GM12878 (cell line): Measurements from ENCODE around the gene SURF4. TPM values are rescaled to one million over a fixed set of nuclear protein-coding genes. Genes with fewer than 3 reads are reported as not detected.

ENCODE experiments used
- BACH1 ChIP-seq: fragments of 450-650 bp; IDR thresholded peaks from 2 replicates; pipeline ENCODE4 v1.6.1; 2017; ENCODE audit warnings: mild to moderate bottlenecking, borderline replicate concordance
- BMI1 ChIP-seq: fragments of 450-650 bp; IDR thresholded peaks from 2 replicates; pipeline ENCODE4 v1.6.1; 2016; ENCODE audit warnings: mild to moderate bottlenecking, moderate library complexity, borderline replicate concordance
- CBFB ChIP-seq: IDR thresholded peaks from 2 replicates; pipeline ENCODE4 v1.6.1; 2016; ENCODE audit warnings: antibody characterized with exemption, low read depth
- CHD4 ChIP-seq: fragments of 200-600 bp; sonication (generic); IDR thresholded peaks from 2 replicates; pipeline ENCODE4 v1.6.1; 2016; ENCODE audit warnings: mild to moderate bottlenecking
- CREM ChIP-seq: IDR thresholded peaks from 2 replicates; pipeline ENCODE4 v1.6.1; 2014; ENCODE audit warnings: antibody characterized with exemption, low read depth
- DPF2 ChIP-seq: fragments of 450-650 bp; IDR thresholded peaks from 2 replicates; pipeline ENCODE4 v1.6.1; 2017; ENCODE audit warnings: mild to moderate bottlenecking
- ESRRA ChIP-seq: IDR thresholded peaks from 2 replicates; pipeline ENCODE4 v1.6.1; 2012; ENCODE audit warnings: mild to moderate bottlenecking, low read length, improper control_type of control experiment
- HDAC6 ChIP-seq: fragments of 200-600 bp; sonication (generic); IDR thresholded peaks from one replicate; pipeline ENCODE4 v1.8.0; 2017; ENCODE audit warnings: antibody characterized with exemption; ENCODE audit not compliant: unreplicated experiment
- IKZF2 ChIP-seq, 2 experiments: fragments of 450-650 bp; IDR thresholded peaks; 2 replicates each; pipeline ENCODE4 v1.6.1; 2017; ENCODE audit warnings: mild to moderate bottlenecking in 2 of 2, moderate library complexity in 2 of 2
- JUND ChIP-seq: IDR thresholded peaks from 2 replicates; pipeline ENCODE4 v1.6.1; 2012; ENCODE audit warnings: low read depth, mild to moderate bottlenecking, low read length, improper control_type of control experiment, moderate library complexity
- KDM1A ChIP-seq: fragments of 200-600 bp; sonication (generic); IDR thresholded peaks from 2 replicates; pipeline ENCODE4 v1.6.1; 2016; ENCODE audit warnings: borderline replicate concordance
- KLF5 ChIP-seq: fragments of 450-650 bp; IDR thresholded peaks from 2 replicates; pipeline ENCODE4 v1.6.1; 2014; ENCODE audit warnings: mild to moderate bottlenecking; ENCODE audit not compliant: partially characterized antibody
- MTA3 ChIP-seq: IDR thresholded peaks from 2 replicates; pipeline ENCODE4 v1.6.1; 2012; ENCODE audit warnings: low read length, inconsistent platforms, borderline replicate concordance
- NFXL1 ChIP-seq: fragments of 450-650 bp; IDR thresholded peaks from 2 replicates; pipeline ENCODE4 v1.6.1; 2017; ENCODE audit warnings: antibody characterized with exemption, mild to moderate bottlenecking, borderline replicate concordance
- NFYB ChIP-seq: IDR thresholded peaks from 2 replicates; pipeline ENCODE4 v1.6.1; 2011; ENCODE audit warnings: low read depth, mild to moderate bottlenecking, low read length, improper control_type of control experiment, moderate library complexity; ENCODE audit not compliant: insufficient read depth
- POLR2A ChIP-seq: IDR thresholded peaks from 2 replicates; pipeline ENCODE4 v1.6.1; 2011; ENCODE audit warnings: low read depth, mild to moderate bottlenecking, low read length
- RB1 ChIP-seq: fragments of 450-650 bp; formaldehyde crosslinking; IDR thresholded peaks from 2 replicates; pipeline ENCODE4 v1.6.1; 2017; ENCODE audit warnings: mild to moderate bottlenecking, borderline replicate concordance
- RCOR1 ChIP-seq: conservative IDR thresholded peaks from 2 replicates; pipeline ENCODE4 v1.6.1; 2012; ENCODE audit warnings: low read depth, low read length, improper control_type of control experiment
- SIX5 ChIP-seq: IDR thresholded peaks from 2 replicates; pipeline ENCODE4 v1.6.1; 2011; ENCODE audit warnings: mild to moderate bottlenecking, low read depth, low read length, moderate library complexity; ENCODE audit not compliant: severe bottlenecking
- SMAD5 ChIP-seq: IDR thresholded peaks from 2 replicates; pipeline ENCODE4 v1.6.1; 2016; ENCODE audit warnings: antibody characterized with exemption, low read depth
- SREBF1 ChIP-seq: IDR thresholded peaks from 2 replicates; pipeline ENCODE4 v1.6.1; 2012; ENCODE audit warnings: mild to moderate bottlenecking, low read length
- SREBF2 ChIP-seq: IDR thresholded peaks from 2 replicates; pipeline ENCODE4 v1.6.1; 2012; ENCODE audit warnings: mild to moderate bottlenecking, low read length
- STAT3 ChIP-seq: IDR thresholded peaks from 2 replicates; pipeline ENCODE4 v1.6.1; 2011; ENCODE audit warnings: low read depth, low read length, improper control_type of control experiment
- TCF7 ChIP-seq: IDR thresholded peaks from 2 replicates; pipeline ENCODE4 v1.6.1; 2014; ENCODE audit warnings: antibody characterized with exemption, borderline replicate concordance
- USF1 ChIP-seq: IDR thresholded peaks from 2 replicates; pipeline ENCODE4 v1.6.1; 2011; ENCODE audit warnings: borderline replicate concordance, low read depth, mild to moderate bottlenecking, moderate library complexity, mixed read lengths, low read length; ENCODE audit not compliant: insufficient read depth; ENCODE audit errors: extremely low read length
- USF2 ChIP-seq: IDR thresholded peaks from 2 replicates; pipeline ENCODE4 v1.6.1; 2011; ENCODE audit warnings: low read depth, low read length, improper control_type of control experiment, borderline replicate concordance
- ZBED1 ChIP-seq: IDR thresholded peaks from 2 replicates; pipeline ENCODE4 v1.6.1; 2016; ENCODE audit warnings: borderline replicate concordance
- ZZZ3 ChIP-seq: IDR thresholded peaks from 2 replicates; pipeline ENCODE4 v1.6.1; 2011; ENCODE audit warnings: low read depth; ENCODE audit not compliant: control insufficient read depth, insufficient read length
- polyA plus RNA-seq, 11 experiments: library from polyadenylated mRNA; depleted of rRNA in 4 of 11; unstranded in 6 of 11; stranded (reverse) in 5 of 11; fragments of >200 nt; fragmentation: Nextera tagmentation in 4 of 11; fragmentation: Illumina TruSeq in 1 of 11; extraction: Ambion mirVana in 4 of 11; extraction: Trizol in 1 of 11; gene quantifications; 1 replicate in 1 of 11; 2 replicates in 10 of 11; pipeline versions ENCODE4 v1.2.1 to v1.2.3, GENCODE V29; 2011 to 2016; ENCODE audit warnings: inconsistent platforms in 2 of 11, missing spikeins in 2 of 11, low read depth in 1 of 11
- total RNA-seq, 4 experiments: library from RNA; depleted of rRNA in 3 of 4; stranded (reverse); fragments of >200 nt in 3 of 4; fragmentation: Illumina TruSeq in 1 of 4; extraction: Trizol in 1 of 4; gene quantifications; 2 replicates each; pipeline versions ENCODE4 v1.2.1 to v1.2.3, GENCODE V29; 2013 to 2021
- TF ChIP-seq, protein P1 (sequence below): IDR thresholded peaks from 2 replicates; pipeline ENCODE4 v1.6.1; 2011; ENCODE audit warnings: mild to moderate bottlenecking, low read depth, low read length, moderate library complexity; ENCODE audit not compliant: insufficient replicate concordance

SURF4 gene
- total and polyA plus RNA-seq, 10 of the 15 experiments (the other 5 are each of a cell fraction or from before 2014, with no cell fraction given) = 6.4 to 134 (median 78.7) TPM

- TF ChIP-seq, protein P1, sequence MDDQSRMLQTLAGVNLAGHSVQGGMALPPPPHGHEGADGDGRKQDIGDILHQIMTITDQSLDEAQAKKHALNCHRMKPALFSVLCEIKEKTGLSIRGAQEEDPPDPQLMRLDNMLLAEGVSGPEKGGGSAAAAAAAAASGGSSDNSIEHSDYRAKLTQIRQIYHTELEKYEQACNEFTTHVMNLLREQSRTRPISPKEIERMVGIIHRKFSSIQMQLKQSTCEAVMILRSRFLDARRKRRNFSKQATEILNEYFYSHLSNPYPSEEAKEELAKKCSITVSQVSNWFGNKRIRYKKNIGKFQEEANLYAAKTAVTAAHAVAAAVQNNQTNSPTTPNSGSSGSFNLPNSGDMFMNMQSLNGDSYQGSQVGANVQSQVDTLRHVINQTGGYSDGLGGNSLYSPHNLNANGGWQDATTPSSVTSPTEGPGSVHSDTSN = no peak
- TF ChIP-seq ZZZ3 (no peak), SREBF1 (no peak), NFXL1 (no peak), DPF2 (no peak; the same call in 1 of the 2 replicates), CHD4 (no peak), RCOR1 (no peak), ESRRA (no peak), TCF7 (no peak), MTA3 (no peak), ZBED1 (no peak), CBFB (no peak), RB1 (no peak), CREM (peak; percentile 73; the same call in 1 of the 2 replicates), POLR2A (peak; percentile 57; the same call in 1 of the 2 replicates), BMI1 (no peak), BACH1 (no peak), NFYB (no peak), KLF5 (peak; percentile 26), SREBF2 (no peak), STAT3 (no peak), HDAC6 (no peak), IKZF2 (IDR thresholded peaks at IDR 0.05) (peak; percentile 75 to 87; a peak in 2 of 4 replicates), JUND (no peak), USF1 (no peak), USF2 (no peak), KDM1A (no peak), SMAD5 (no peak), SIX5 (no peak)
These were observed 46.0 kb upstream of the SURF4 start, which contains the start of gene ADAMTS13 (continued) for GRCh38 chr9:133421615-133422542.
